Fibroblast of lung (primary cell): ENCODE measurements around the gene ATP2A1. TPM values are rescaled to one million over a fixed set of nuclear protein-coding genes. Genes with fewer than 3 reads are reported as not detected.
A peak's percentile ranks its signal among the peaks of the same experiment; 100 is the strongest.

ENCODE experiments used
- DNase-seq, 2 donors: peaks; one replicate each; pipeline versions ENCODE4 v3.0.0 to v3.0.0-alpha.2; 2010; ENCODE audit warnings: low read depth in 2 of 2
- H2AFZ ChIP-seq: 2 replicates; pipeline ENCODE4 v1.5.1; 2012; ENCODE audit warnings: low read length, control low read depth, inconsistent platforms
- H3K27ac ChIP-seq: 2 replicates; pipeline ENCODE4 v1.5.1; 2011; ENCODE audit warnings: low read length, control low read depth; ENCODE audit not compliant: insufficient read depth
- H3K27me3 ChIP-seq: 2 replicates; pipeline ENCODE4 v1.5.1; 2011; ENCODE audit warnings: mild to moderate bottlenecking, low read length; ENCODE audit not compliant: control insufficient read depth, insufficient read depth
- H3K36me3 ChIP-seq: 2 replicates; pipeline ENCODE4 v1.5.1; 2011; ENCODE audit warnings: low read length; ENCODE audit not compliant: control insufficient read depth, insufficient read depth
- H3K4me1 ChIP-seq: 2 replicates; pipeline ENCODE4 v1.5.1; 2011; ENCODE audit warnings: low read length; ENCODE audit not compliant: control insufficient read depth, insufficient read depth; ENCODE audit errors: extremely low read depth
- H3K4me2 ChIP-seq: 2 replicates; pipeline ENCODE4 v1.5.1; 2011; ENCODE audit warnings: low read length, control low read depth; ENCODE audit not compliant: insufficient read depth; ENCODE audit errors: extremely low read depth
- H3K4me3 ChIP-seq, 4 experiments: fragments of 200-600 bp in 1 of 4; sonication (generic) in 1 of 4; replicated peaks in 1 of 4; 2 replicates each; pipeline ENCODE4 v1.5.1; 2011 to 2016; ENCODE audit warnings: low read length in 4 of 4, low read depth in 3 of 4, mild to moderate bottlenecking in 3 of 4, control low read depth in 2 of 4, inconsistent platforms in 1 of 4, mixed read lengths in 1 of 4; ENCODE audit not compliant: insufficient read depth in 1 of 4; ENCODE audit errors: control extremely low read depth in 1 of 4
- H3K79me2 ChIP-seq: 2 replicates; pipeline ENCODE4 v1.5.1; 2012; ENCODE audit warnings: mild to moderate bottlenecking, low read length, inconsistent platforms; ENCODE audit not compliant: control insufficient read depth, insufficient read depth
- H3K9ac ChIP-seq: 2 replicates; pipeline ENCODE4 v1.5.1; 2011; ENCODE audit warnings: mild to moderate bottlenecking, low read length, control low read depth; ENCODE audit not compliant: insufficient read depth
- H3K9me3 ChIP-seq: 2 replicates; pipeline ENCODE4 v1.5.1; 2012; ENCODE audit warnings: low read depth, low read length; ENCODE audit not compliant: control insufficient read depth, insufficient read depth
- H4K20me1 ChIP-seq: 2 replicates; pipeline ENCODE4 v1.5.1; 2011; ENCODE audit warnings: low read length; ENCODE audit not compliant: control insufficient read depth, insufficient read depth; ENCODE audit errors: extremely low read depth
- CTCF ChIP-seq, 2 donors: IDR thresholded peaks in 1 of 2; conservative IDR thresholded peaks in 1 of 2; 1 replicate in 1 of 2; 2 replicates in 1 of 2; pipeline ENCODE4 v1.5.1; 2011 to 2012; ENCODE audit warnings: low read length in 2 of 2, control low read depth in 1 of 2, inconsistent platforms in 1 of 2, low read depth in 1 of 2, mild to moderate bottlenecking in 1 of 2
- EZH2 ChIP-seq: IDR thresholded peaks from 2 replicates; pipeline ENCODE4 v1.5.1; 2012; ENCODE audit warnings: low read length, control low read depth, mild to moderate bottlenecking; ENCODE audit errors: missing control alignments
- polyA plus RNA-seq, 2 donors: library from polyadenylated mRNA; depleted of rRNA in 1 of 2; stranded (reverse) in 1 of 2; unstranded in 1 of 2; fragments of >200 nt; gene quantifications; 2 replicates each; pipeline ENCODE4 v1.2.1, GENCODE V29; 2011 to 2012; ENCODE audit warnings: missing spikeins in 1 of 2
- total RNA-seq: library from RNA; depleted of rRNA; stranded (reverse); fragments of >200 nt; gene quantifications from 2 replicates; pipeline ENCODE4 v1.2.1, GENCODE V29; 2014

ATP2A1 gene
- total and polyA plus RNA-seq, 2 donors (not counting 1 experiment from before 2014, with no cell fraction given): 0.22 to 0.33 TPM

- peaks cover 5% of the 10 kb centered on the region for H3K79me2 ChIP-seq
- H3K36me3 ChIP-seq: no peaks in the 10 kb centered on the region
- TF ChIP-seq CTCF (conservative IDR thresholded peaks at IDR 0.05 in 1 of 2, IDR thresholded peaks at IDR 0.05 in 1 of 2; ENCODE audit: low read depth in 1 of 2, low read length in 2 of 2) (no peak), EZH2 (no peak)
- H4K20me1 ChIP-seq: no peaks in the 10 kb centered on the region
- H3K9me3 ChIP-seq: no peaks in the 10 kb centered on the region
- H3K4me3 ChIP-seq: no peak overlapping the region
- peaks cover 5% of the 10 kb centered on the region for H3K4me1 ChIP-seq
- no peak overlapping the region for H3K27ac ChIP-seq
- H2AFZ ChIP-seq: no peak overlapping the region
- H3K9ac ChIP-seq: no peak overlapping the region
- no peak for DNase-seq
- H3K27me3 ChIP-seq: no peaks in the 10 kb centered on the region
- no peak overlapping the region for H3K4me2 ChIP-seq
Observed at GRCh38 chr16:28946681-28947080, 68.4 kb downstream of the ATP2A1 start.

- no peaks in the 10 kb centered on the region for H3K27me3 ChIP-seq
- H3K9ac ChIP-seq: peak within 1 kb of the TSS; percentile 69
- TF ChIP-seq EZH2 (no peak), CTCF (conservative IDR thresholded peaks at IDR 0.05 in 1 of 2, IDR thresholded peaks at IDR 0.05 in 1 of 2; ENCODE audit: low read depth in 1 of 2, low read length in 2 of 2) (no peak)
- peak within 1 kb of the TSS; percentile 94 for H3K4me2 ChIP-seq
- peak within 1 kb of the TSS; percentile 75 to 89 (median 84) for H3K4me3 ChIP-seq
- peak; percentile 100 for DNase-seq
- peaks cover under 1% of the 10 kb centered on the region for H3K4me1 ChIP-seq
- H2AFZ ChIP-seq: peak within 1 kb of the TSS; percentile 65
- peaks cover 3% of the 10 kb centered on the region for H3K36me3 ChIP-seq
- H3K79me2 ChIP-seq: peaks cover 11% of the 10 kb centered on the region
- H4K20me1 ChIP-seq: peaks cover 2% of the 10 kb centered on the region
- H3K27ac ChIP-seq: peak within 1 kb of the TSS; percentile 65
- no peaks in the 10 kb centered on the region for H3K9me3 ChIP-seq
Observed at GRCh38 chr16:28950648-28951409, 72.5 kb downstream of the ATP2A1 start, which contains the start of gene NFATC2IP. TSS of gene NFATC2IP (plus strand) at chr16:28950937. CDS start at chr16:28951012, 75 bp downstream.

GRCh38 chr16:28951410-28951943 is 73.2 kb downstream of the ATP2A1 start:
- peak overlapping the region; percentile 69 for H3K9ac ChIP-seq
- no peaks in the 10 kb centered on the region for H3K4me1 ChIP-seq
- H4K20me1 ChIP-seq: peaks cover 2% of the 10 kb centered on the region
- H3K9me3 ChIP-seq: no peaks in the 10 kb centered on the region
- peaks cover 7% of the 10 kb centered on the region for H3K36me3 ChIP-seq
- H2AFZ ChIP-seq: peak overlapping the region; percentile 57
- H3K4me2 ChIP-seq: peak overlapping the region; percentile 94
- no peaks in the 10 kb centered on the region for H3K27me3 ChIP-seq
- TF ChIP-seq EZH2: no peak
- no peak for TF ChIP-seq CTCF (conservative IDR thresholded peaks at IDR 0.05 in 1 of 2, IDR thresholded peaks at IDR 0.05 in 1 of 2; ENCODE audit: low read depth in 1 of 2, low read length in 2 of 2)
- no peak for DNase-seq
- H3K4me3 ChIP-seq: peak overlapping the region; percentile 75 to 89 (median 84)
- H3K27ac ChIP-seq: peak overlapping the region; percentile 65
- H3K79me2 ChIP-seq: peaks cover 11% of the 10 kb centered on the region

Other genes with a start within 250 kb of the ATP2A1 start
- gene NPIPB8, start 240.4 kb upstream of the ATP2A1 start, total RNA-seq: 0.17 TPM in 1 of 2 replicates, not detected in the other
- not detected in 2 replicates for gene NPIPB8, start 240.4 kb upstream of the ATP2A1 start, polyA plus RNA-seq
- 155 and 183 TPM in 2 replicates for gene EIF3C, start 167.0 kb upstream of the ATP2A1 start, total RNA-seq
- 259 and 267 TPM in 2 replicates for gene EIF3C, start 167.0 kb upstream of the ATP2A1 start, polyA plus RNA-seq
- gene NPIPB9, start 126.7 kb upstream of the ATP2A1 start, total RNA-seq: 1.7 and 1.8 TPM in 2 replicates
- 0.05 and 0.12 TPM in 2 replicates for gene NPIPB9, start 126.7 kb upstream of the ATP2A1 start, polyA plus RNA-seq
- 33.6 and 52.8 TPM in 2 replicates for gene ATXN2L, start 55.5 kb upstream of the ATP2A1 start, total RNA-seq
- 16.4 and 21.5 TPM in 2 replicates for gene ATXN2L, start 55.5 kb upstream of the ATP2A1 start, polyA plus RNA-seq
- 115 and 117 TPM in 2 replicates for gene TUFM, start 32.1 kb upstream of the ATP2A1 start, total RNA-seq
- 68.6 and 105 TPM in 2 replicates for gene TUFM, start 32.1 kb upstream of the ATP2A1 start, polyA plus RNA-seq
- gene SH2B1, start 14.6 kb upstream of the ATP2A1 start, total RNA-seq: 9.0 and 14.2 TPM in 2 replicates
- 10.7 and 11.8 TPM in 2 replicates for gene SH2B1, start 14.6 kb upstream of the ATP2A1 start, polyA plus RNA-seq
- 17.2 and 22.6 TPM in 2 replicates for gene RABEP2, start 46.8 kb downstream of the ATP2A1 start, total RNA-seq
- gene RABEP2, start 46.8 kb downstream of the ATP2A1 start, polyA plus RNA-seq: 5.9 and 9.0 TPM in 2 replicates
- under 0.01 and 0.26 TPM in 2 replicates for gene CD19, start 53.5 kb downstream of the ATP2A1 start, total RNA-seq
- gene CD19, start 53.5 kb downstream of the ATP2A1 start, polyA plus RNA-seq: 0.05 TPM in 1 of 2 replicates, not detected in the other
- gene NFATC2IP, start 72.4 kb downstream of the ATP2A1 start, total RNA-seq: 15.4 and 16.0 TPM in 2 replicates
- 25.6 and 34.2 TPM in 2 replicates for gene NFATC2IP, start 72.4 kb downstream of the ATP2A1 start, polyA plus RNA-seq
- gene SPNS1, start 96.3 kb downstream of the ATP2A1 start, total RNA-seq: 19.5 and 27.2 TPM in 2 replicates
- 24.4 and 27.1 TPM in 2 replicates for gene SPNS1, start 96.3 kb downstream of the ATP2A1 start, polyA plus RNA-seq
- gene LAT, start 106.6 kb downstream of the ATP2A1 start, total RNA-seq: 0.26 and 0.50 TPM in 2 replicates
- 1.4 TPM in 2 replicates for gene LAT, start 106.6 kb downstream of the ATP2A1 start, polyA plus RNA-seq